Prostate gland (tissue), 2 donors: Measurements from ENCODE around the gene KRTAP4-8.
"Not testable (repeated sequence)": the region's sequence is repeated elsewhere in the genome, so short reads cannot be mapped to it uniquely, and the experiment has no call there.

Experiments
- CTCF ChIP-seq, 4 experiments: fragments of 200-600 bp in 2 of 4; fragments of 450-650 bp in 2 of 4; sonication (generic) in 2 of 4; IDR thresholded peaks; 1 replicate in 3 of 4; 2 replicates in 1 of 4; pipeline ENCODE4 v1.5.1; 2016 to 2019; ENCODE audit warnings: antibody characterized with exemption in 4 of 4, mild to moderate bottlenecking in 2 of 4, moderate library complexity in 2 of 4
- POLR2A ChIP-seq: fragments of 450-650 bp; IDR thresholded peaks from one replicate; pipeline ENCODE4 v1.6.1; 2016; ENCODE audit warnings: antibody characterized with exemption, mild to moderate bottlenecking

- TF ChIP-seq POLR2A; CTCF (IDR thresholded peaks at IDR 0.05): not testable (repeated sequence)
Observed at GRCh38 chr17:41055130-41055529, 42.8 kb downstream of the KRTAP4-8 start, which contains the start of gene KRTAP2-2.
